HCT116 (cell line): ENCODE results near the gene ARHGEF18. TPM values are rescaled to one million over a fixed set of nuclear protein-coding genes. Genes with fewer than 3 reads are reported as not detected.

Experiments
- ATAC-seq: fragments of 200-7000 bp; cut with Tn5 transposase; 2 replicates; pipeline ENCODE4 v1.9.1; 2020; ENCODE audit warnings: mild to moderate bottlenecking, moderate library complexity
- BruUV-seq: library from RNA; stranded (reverse); fragments of 400-500 nt; replicated peaks from 2 replicates; lab custom pipeline; 2021; lab: Mats Ljungman, UMichigan
- CTCF ChIA-PET: fragments of 300-600 bp; sonication (Branson Sonifier 250); formaldehyde crosslinking; loops from one replicate; lab custom pipeline; 2021; ENCODE audit warnings: antibody characterized with exemption; lab: Charles Lee
- POLR2A ChIA-PET: fragments of 300-600, 350-600 bp; sonication (Branson Sonifier 250); formaldehyde crosslinking; loops from one replicate; lab custom pipeline; 2021; ENCODE audit warnings: antibody characterized with exemption; lab: Charles Lee
- RAD21 ChIA-PET, 2 experiments: fragments of 300-600 bp; sonication (Branson Sonifier 250); formaldehyde crosslinking; loops; one replicate each; lab custom pipeline; 2023; ENCODE audit warnings: low total read pairs in 2 of 2; ENCODE audit not compliant: uncharacterized antibody in 2 of 2, unreplicated experiment in 2 of 2, low non-redundant PET in 1 of 2; lab: Charles Lee
- DNase-seq: peaks from one replicate; pipeline ENCODE4 v3.0.0-alpha.2; 2010; ENCODE audit warnings: low read depth, low spot score
- H2AFZ ChIP-seq: fragments of 200-600 bp; shearing (Covaris generic), sonication (generic); 2 replicates; pipeline ENCODE4 v1.6.1; 2017; ENCODE audit warnings: low read depth, mixed run types, mixed read lengths, antibody characterized with exemption, low read length; ENCODE audit not compliant: poor library complexity, severe bottlenecking
- H3K27ac ChIP-seq: 2 replicates; pipeline ENCODE4 v1.5.1; 2012; ENCODE audit warnings: low read depth, low read length
- H3K27me3 ChIP-seq: fragments of 200-600 bp; sonication (generic); 2 replicates; pipeline ENCODE4 v1.6.1; 2016; ENCODE audit warnings: mixed run types, low read length, mixed read lengths; ENCODE audit not compliant: insufficient read depth
- H3K36me3 ChIP-seq, 2 experiments: fragments of 200-500 bp in 1 of 2; fragments of 200-600 bp in 1 of 2; sonication (Bioruptor generic) in 1 of 2; sonication (generic) in 1 of 2; 2 replicates each; pipeline versions ENCODE4 v1.5.1 to v1.6.1; 2014 to 2016; ENCODE audit warnings: low read length in 2 of 2, inconsistent platforms in 1 of 2, mixed read lengths in 1 of 2, mixed run types in 1 of 2; ENCODE audit not compliant: insufficient read depth in 2 of 2, control insufficient read depth in 1 of 2
- H3K4me1 ChIP-seq, 2 experiments: fragments of 200-600 bp in 1 of 2; sonication (generic) in 1 of 2; 2 replicates each; pipeline versions ENCODE4 v1.5.1 to v1.6.1; 2012 to 2017; ENCODE audit warnings: low read length in 2 of 2, inconsistent platforms in 1 of 2, mild to moderate bottlenecking in 1 of 2, mixed read lengths in 1 of 2, mixed run types in 1 of 2, moderate library complexity in 1 of 2; ENCODE audit not compliant: insufficient read depth in 2 of 2, control insufficient read depth in 1 of 2
- H3K4me2 ChIP-seq: fragments of 200-600 bp; sonication (generic); 2 replicates; pipeline ENCODE4 v1.6.1; 2017; ENCODE audit warnings: mixed run types, low read length, mixed read lengths
- H3K4me3 ChIP-seq, 2 experiments: fragments of 200-600 bp in 1 of 2; sonication (generic) in 1 of 2; replicated peaks in 1 of 2; 2 replicates each; pipeline ENCODE4 v1.5.1; 2011 to 2016; ENCODE audit warnings: low read length in 2 of 2, control low read depth in 1 of 2, low read depth in 1 of 2, mild to moderate bottlenecking in 1 of 2, mixed read lengths in 1 of 2, mixed run types in 1 of 2
- H3K79me2 ChIP-seq: fragments of 200-600 bp; sonication (generic); 2 replicates; pipeline ENCODE4 v1.6.1; 2017; ENCODE audit warnings: mild to moderate bottlenecking, mixed run types, low read length, moderate library complexity, mixed read lengths; ENCODE audit not compliant: insufficient read depth
- H3K9ac ChIP-seq: fragments of 200-600 bp; sonication (generic); 2 replicates; pipeline ENCODE4 v1.6.1; 2016; ENCODE audit warnings: low read length, mixed read lengths
- H3K9me2 ChIP-seq: fragments of 200-600 bp; sonication (generic), shearing (Covaris generic); 2 replicates; pipeline ENCODE4 v1.6.1; 2017; ENCODE audit warnings: mixed run types, mild to moderate bottlenecking, moderate library complexity; ENCODE audit not compliant: insufficient read depth
- H3K9me3 ChIP-seq, 2 experiments: fragments of 200-500 bp in 1 of 2; fragments of 200-600 bp in 1 of 2; sonication (Bioruptor generic) in 1 of 2; sonication (generic) in 1 of 2; 2 replicates each; pipeline ENCODE4 v1.6.1; 2014 to 2017; ENCODE audit warnings: low read length in 2 of 2, mixed read lengths in 2 of 2, inconsistent platforms in 1 of 2, low read depth in 1 of 2, mild to moderate bottlenecking in 1 of 2, mixed run types in 1 of 2, moderate library complexity in 1 of 2; ENCODE audit not compliant: control insufficient read depth in 1 of 2, insufficient read depth in 1 of 2
- H4K20me1 ChIP-seq: fragments of 200-600 bp; sonication (generic), shearing (Covaris generic); 2 replicates; pipeline ENCODE4 v1.6.1; 2017; ENCODE audit warnings: mixed run types, mild to moderate bottlenecking, moderate library complexity; ENCODE audit not compliant: insufficient read depth
- CBX3 ChIP-seq: IDR thresholded peaks from 2 replicates; pipeline ENCODE4 v1.6.1; 2012; ENCODE audit warnings: low read depth
- CEBPB ChIP-seq: IDR thresholded peaks from 2 replicates; pipeline ENCODE4 v1.6.1; 2012; ENCODE audit warnings: low read depth
- EGR1 ChIP-seq: IDR thresholded peaks from 2 replicates; pipeline ENCODE4 v1.6.1; 2012; ENCODE audit warnings: low read depth
- ELF1 ChIP-seq: IDR thresholded peaks from 2 replicates; pipeline ENCODE4 v1.6.1; 2012; ENCODE audit warnings: low read depth, borderline replicate concordance
- EZH2 ChIP-seq: fragments of 200-600 bp; sonication (generic); IDR thresholded peaks from 2 replicates; pipeline ENCODE4 v1.6.1; 2017; ENCODE audit warnings: antibody characterized with exemption, mixed run types
- FOSL1 ChIP-seq: IDR thresholded peaks from 2 replicates; pipeline ENCODE4 v1.6.1; 2012; ENCODE audit warnings: low read depth
- MAX ChIP-seq: IDR thresholded peaks from 2 replicates; pipeline ENCODE4 v1.6.1; 2012
- POLR2A ChIP-seq: IDR thresholded peaks from 2 replicates; pipeline ENCODE4 v1.7.0; 2011; ENCODE audit warnings: borderline replicate concordance; ENCODE audit not compliant: insufficient read depth, insufficient read length; ENCODE audit errors: extremely low read depth
- POLR2AphosphoS5 ChIP-seq: IDR thresholded peaks from 2 replicates; pipeline ENCODE4 v1.6.1; 2011; ENCODE audit warnings: mild to moderate bottlenecking, low read depth, low read length, moderate library complexity
- RAD21 ChIP-seq: IDR thresholded peaks from 2 replicates; pipeline ENCODE4 v1.6.1; 2012; ENCODE audit warnings: low read depth, mild to moderate bottlenecking
- REST ChIP-seq: IDR thresholded peaks from 2 replicates; pipeline ENCODE4 v1.6.1; 2012; ENCODE audit warnings: low read depth
- SIN3A ChIP-seq: IDR thresholded peaks from 2 replicates; pipeline ENCODE4 v1.6.1; 2012; ENCODE audit warnings: low read depth
- SP1 ChIP-seq: IDR thresholded peaks from 2 replicates; pipeline ENCODE4 v1.6.1; 2012; ENCODE audit warnings: low read depth
- SRF ChIP-seq: IDR thresholded peaks from 2 replicates; pipeline ENCODE4 v1.6.1; 2012; ENCODE audit warnings: low read depth
- TCF7L2 ChIP-seq: IDR thresholded peaks from 2 replicates; pipeline ENCODE4 v1.7.0; 2011; ENCODE audit warnings: borderline replicate concordance, inconsistent platforms; ENCODE audit not compliant: insufficient read depth, insufficient read length; ENCODE audit errors: extremely low read depth
- YY1 ChIP-seq: IDR thresholded peaks from 2 replicates; pipeline ENCODE4 v1.6.1; 2011; ENCODE audit warnings: low read length, low read depth, moderate library complexity, mild to moderate bottlenecking; ENCODE audit not compliant: insufficient replicate concordance; ENCODE audit errors: extremely low read depth
- ZFX ChIP-seq: fragments of 450-650 bp; IDR thresholded peaks from 2 replicates; pipeline ENCODE4 v1.6.1; 2017
- intact Hi-C: fragments of 100-400 bp; cut with micrococcal nuclease; formaldehyde crosslinking; loops from 2 replicates; pipeline ENCODE4 v1.10.0; 2022
- total RNA-seq: library from RNA; stranded (reverse); gene quantifications from one replicate; pipeline ENCODE4 v1.2.1, GENCODE V29; 2021; ENCODE audit not compliant: unreplicated experiment
- TF ChIP-seq, protein P1 (sequence below): IDR thresholded peaks from 2 replicates; pipeline ENCODE4 v1.6.1; 2012
- TF ChIP-seq, protein P2 (sequence below): IDR thresholded peaks from 2 replicates; pipeline ENCODE4 v1.6.1; 2011; ENCODE audit warnings: mild to moderate bottlenecking, low read length, moderate library complexity; ENCODE audit not compliant: insufficient replicate concordance; ENCODE audit errors: extremely low read depth
- TF ChIP-seq, protein P3 (sequence below), 3 experiments: fragments of 200-600 bp in 1 of 3; sonication (generic) in 1 of 3; IDR thresholded peaks in 2 of 3; conservative IDR thresholded peaks in 1 of 3; 2 replicates each; pipeline ENCODE4 v1.5.1; 2012 to 2017; ENCODE audit warnings: low read depth in 2 of 3, low read length in 2 of 3, antibody characterized with exemption in 1 of 3, borderline replicate concordance in 1 of 3, control low read depth in 1 of 3, mild to moderate bottlenecking in 1 of 3, mixed read lengths in 1 of 3, mixed run types in 1 of 3, moderate library complexity in 1 of 3; ENCODE audit not compliant: insufficient read depth in 1 of 3

Gene ARHGEF18
- total RNA-seq, 1 experiment from 2014 or later, result 32.2 TPM

GRCh38 chr19:7349961-7350711, 1.4 kb downstream of the ARHGEF18 start:
- H3K79me2 ChIP-seq, result no peaks in the 10 kb centered on the region
- no peaks in the 10 kb centered on the region for H3K27me3 ChIP-seq
- H3K36me3 ChIP-seq, result no peaks in the 10 kb centered on the region
- H2AFZ ChIP-seq, result no peak overlapping the region
- CTCF ChIA-PET, result interaction anchor here (1.4 kb wide), 1 partner anchor 251 kb away, joined by 3 read pairs; no protein-coding TSS in a partner anchor
- TF ChIP-seq, protein P1, sequence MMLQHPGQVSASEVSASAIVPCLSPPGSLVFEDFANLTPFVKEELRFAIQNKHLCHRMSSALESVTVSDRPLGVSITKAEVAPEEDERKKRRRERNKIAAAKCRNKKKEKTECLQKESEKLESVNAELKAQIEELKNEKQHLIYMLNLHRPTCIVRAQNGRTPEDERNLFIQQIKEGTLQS, result no peak
- TF ChIP-seq CBX3 (no peak), SP1 (no peak), RAD21 (no peak), SRF (no peak), TCF7L2 (no peak), EGR1 (no peak), ELF1 (no peak), SIN3A (no peak), POLR2AphosphoS5 (no peak), REST (no peak), MAX (no peak), FOSL1 (no peak), POLR2A (no peak), CEBPB (no peak), EZH2 (no peak), ZFX (no peak), YY1 (no peak)
- TF ChIP-seq, protein P2, sequence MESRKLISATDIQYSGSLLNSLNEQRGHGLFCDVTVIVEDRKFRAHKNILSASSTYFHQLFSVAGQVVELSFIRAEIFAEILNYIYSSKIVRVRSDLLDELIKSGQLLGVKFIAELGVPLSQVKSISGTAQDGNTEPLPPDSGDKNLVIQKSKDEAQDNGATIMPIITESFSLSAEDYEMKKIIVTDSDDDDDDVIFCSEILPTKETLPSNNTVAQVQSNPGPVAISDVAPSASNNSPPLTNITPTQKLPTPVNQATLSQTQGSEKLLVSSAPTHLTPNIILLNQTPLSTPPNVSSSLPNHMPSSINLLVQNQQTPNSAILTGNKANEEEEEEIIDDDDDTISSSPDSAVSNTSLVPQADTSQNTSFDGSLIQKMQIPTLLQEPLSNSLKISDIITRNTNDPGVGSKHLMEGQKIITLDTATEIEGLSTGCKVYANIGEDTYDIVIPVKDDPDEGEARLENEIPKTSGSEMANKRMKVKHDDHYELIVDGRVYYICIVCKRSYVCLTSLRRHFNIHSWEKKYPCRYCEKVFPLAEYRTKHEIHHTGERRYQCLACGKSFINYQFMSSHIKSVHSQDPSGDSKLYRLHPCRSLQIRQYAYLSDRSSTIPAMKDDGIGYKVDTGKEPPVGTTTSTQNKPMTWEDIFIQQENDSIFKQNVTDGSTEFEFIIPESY, result no peak
- TF ChIP-seq, protein P3, sequence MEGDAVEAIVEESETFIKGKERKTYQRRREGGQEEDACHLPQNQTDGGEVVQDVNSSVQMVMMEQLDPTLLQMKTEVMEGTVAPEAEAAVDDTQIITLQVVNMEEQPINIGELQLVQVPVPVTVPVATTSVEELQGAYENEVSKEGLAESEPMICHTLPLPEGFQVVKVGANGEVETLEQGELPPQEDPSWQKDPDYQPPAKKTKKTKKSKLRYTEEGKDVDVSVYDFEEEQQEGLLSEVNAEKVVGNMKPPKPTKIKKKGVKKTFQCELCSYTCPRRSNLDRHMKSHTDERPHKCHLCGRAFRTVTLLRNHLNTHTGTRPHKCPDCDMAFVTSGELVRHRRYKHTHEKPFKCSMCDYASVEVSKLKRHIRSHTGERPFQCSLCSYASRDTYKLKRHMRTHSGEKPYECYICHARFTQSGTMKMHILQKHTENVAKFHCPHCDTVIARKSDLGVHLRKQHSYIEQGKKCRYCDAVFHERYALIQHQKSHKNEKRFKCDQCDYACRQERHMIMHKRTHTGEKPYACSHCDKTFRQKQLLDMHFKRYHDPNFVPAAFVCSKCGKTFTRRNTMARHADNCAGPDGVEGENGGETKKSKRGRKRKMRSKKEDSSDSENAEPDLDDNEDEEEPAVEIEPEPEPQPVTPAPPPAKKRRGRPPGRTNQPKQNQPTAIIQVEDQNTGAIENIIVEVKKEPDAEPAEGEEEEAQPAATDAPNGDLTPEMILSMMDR (IDR thresholded peaks at IDR 0.05 in 2 of 3, conservative IDR thresholded peaks at IDR 0.05 in 1 of 3; ENCODE audit: borderline replicate concordance in 1 of 3, insufficient read depth in 1 of 3, low read depth in 2 of 3, low read length in 2 of 3), result no peak
- H3K9ac ChIP-seq, result no peak overlapping the region
- RAD21 ChIA-PET, result no interaction called here
- 0 out of 4 replicates have a peak, but pooled peaks cover 0 to 5% of the 10 kb centered on the region in 2 experiments for H3K9me3 ChIP-seq
- H3K9me2 ChIP-seq, result no peaks in the 10 kb centered on the region
- no peaks in the 10 kb centered on the region for H4K20me1 ChIP-seq
- H3K4me1 ChIP-seq, result peaks cover 2 to 15% of the 10 kb centered on the region in 2 experiments; a peak in 3 of 4 replicates
- ATAC-seq, result no peak
- DNase-seq, result no peak
- no peak overlapping the region for H3K4me3 ChIP-seq
- BruUV-seq, result no TSS peak
- POLR2A ChIA-PET, result no interaction called here
- H3K27ac ChIP-seq, result no peak overlapping the region
- intact Hi-C loops, result loop anchor here (10.0 kb wide), 2 partner anchors 335 to 405 kb away; partner anchors contain the start of gene TRAPPC5
- H3K4me2 ChIP-seq, result no peak overlapping the region
